Upper lobe of left lung (tissue), 4 donors: ENCODE results near the gene SND1.

Source experiments
- CTCF ChIP-seq, 6 experiments: fragments of 450-650 bp in 4 of 6; fragments of 200-600 bp in 2 of 6; sonication (generic) in 2 of 6; IDR thresholded peaks; one replicate each; pipeline ENCODE4 v1.5.1; 2016 to 2019; ENCODE audit warnings: antibody characterized with exemption in 6 of 6
- POLR2A ChIP-seq, 4 donors: fragments of 450-650 bp; IDR thresholded peaks; one replicate each; pipeline ENCODE4 v1.5.1; 2016 to 2017; ENCODE audit warnings: antibody characterized with exemption in 4 of 4, mild to moderate bottlenecking in 2 of 4
- POLR2AphosphoS5 ChIP-seq, 2 donors: sonication (generic); formaldehyde crosslinking; IDR thresholded peaks; one replicate each; pipeline ENCODE4 v1.5.1; 2017; ENCODE audit warnings: antibody characterized with exemption in 2 of 2

GRCh38 chr7:127881564-127881963 lies 229.6 kb downstream of the SND1 start:
- TF ChIP-seq CTCF (IDR thresholded peaks at IDR 0.05) (no peak), POLR2AphosphoS5 (IDR thresholded peaks at IDR 0.05) (no peak), POLR2A (IDR thresholded peaks at IDR 0.05) (no peak)
